K562 (cell line): ENCODE measurements around the gene SAPCD1. TPM values are rescaled to one million over a fixed set of nuclear protein-coding genes. Genes with fewer than 3 reads are reported as not detected.

Experiments
- CBX1 ChIP-seq: sonication (generic); IDR thresholded peaks from 2 replicates; pipeline ENCODE4 v1.6.1; 2016; ENCODE audit warnings: antibody characterized with exemption, low read depth, mild to moderate bottlenecking
- CHD7 ChIP-seq: fragments of 200-600 bp; sonication (generic); IDR thresholded peaks from one replicate; pipeline ENCODE4 v1.6.1; 2012; ENCODE audit warnings: mild to moderate bottlenecking, low read depth, low read length, inconsistent platforms
- CREB3L1 ChIP-seq: fragments of 450-650 bp; IDR thresholded peaks from 2 replicates; pipeline ENCODE4 v1.6.1; 2014; ENCODE audit warnings: low read depth, mild to moderate bottlenecking, moderate library complexity, borderline replicate concordance
- DIDO1 ChIP-seq: fragments of 450-650 bp; IDR thresholded peaks from 2 replicates; pipeline ENCODE4 v1.6.1; 2016; ENCODE audit warnings: low read depth, missing biosample characterization, missing genetic modification characterization
- FOXP1 ChIP-seq: sonication (generic); formaldehyde crosslinking; IDR thresholded peaks from 2 replicates; pipeline ENCODE4 v1.8.0; 2022; ENCODE audit warnings: mild to moderate bottlenecking, missing genetic modification reagents
- SMARCA5 ChIP-seq: fragments of 450-650 bp; IDR thresholded peaks from 2 replicates; pipeline ENCODE4 v1.6.1; 2016
- YY1 ChIP-seq, 3 experiments: IDR thresholded peaks; 2 replicates each; pipeline ENCODE4 v1.6.1; 2011; ENCODE audit warnings: low read length in 2 of 3, mild to moderate bottlenecking in 2 of 3, moderate library complexity in 2 of 3, borderline replicate concordance in 1 of 3, control low read depth in 1 of 3, low read depth in 1 of 3; ENCODE audit not compliant: insufficient read depth in 3 of 3, insufficient replicate concordance in 2 of 3, control insufficient read depth in 1 of 3, insufficient read length in 1 of 3; ENCODE audit errors: extremely low read depth in 1 of 3
- ZBED1 ChIP-seq: IDR thresholded peaks from 2 replicates; pipeline ENCODE4 v1.6.1; 2014
- ZFP36 ChIP-seq: fragments of 150-350 bp; IDR thresholded peaks from 2 replicates; pipeline ENCODE4 v1.6.1; 2018; ENCODE audit warnings: low read length, low read depth; ENCODE audit not compliant: partially characterized antibody
- ZNF431 ChIP-seq: sonication (generic); formaldehyde crosslinking; IDR thresholded peaks from 2 replicates; pipeline ENCODE4 v1.8.0; 2022; ENCODE audit warnings: mild to moderate bottlenecking, missing genetic modification reagents
- ZNF696 ChIP-seq: fragments of 250-450 bp; sonication (Bioruptor Pico); conservative IDR thresholded peaks from 2 replicates; pipeline ENCODE4 v1.4.0; 2020; ENCODE audit warnings: mild to moderate bottlenecking, moderate library complexity
- polyA plus RNA-seq, 8 experiments: library from polyadenylated mRNA; depleted of rRNA in 4 of 8; stranded (reverse) in 5 of 8; unstranded in 3 of 8; fragments of >200 nt; fragmentation: Nextera tagmentation in 2 of 8; fragmentation: Illumina TruSeq in 1 of 8; extraction: Ambion mirVana in 2 of 8; extraction: Trizol in 1 of 8; gene quantifications; 2 replicates each; pipeline versions ENCODE4 v1.2.1 to v1.2.3, GENCODE V29; 2011 to 2014; ENCODE audit warnings: inconsistent platforms in 1 of 8, missing spikeins in 1 of 8
- total RNA-seq, 7 experiments: library from RNA; depleted of rRNA in 6 of 7; stranded (reverse); fragments of >200 nt in 6 of 7; fragmentation: Illumina TruSeq in 2 of 7; extraction: Trizol in 2 of 7; gene quantifications; 2 replicates each; pipeline versions ENCODE4 v1.2.1 to v1.2.3, GENCODE V29; 2011 to 2021; ENCODE audit warnings: low replicate concordance in 1 of 7
- TF ChIP-seq, protein P1 (sequence below): fragments of 450-650 bp; IDR thresholded peaks from 2 replicates; pipeline ENCODE4 v1.6.1; 2018; ENCODE audit warnings: mild to moderate bottlenecking, low read depth; ENCODE audit not compliant: partially characterized antibody

SAPCD1 gene
- total and polyA plus RNA-seq, 9 of the 15 experiments (the other 6 are each of a cell fraction or from before 2014, with no cell fraction given): 2.6 to 30.2 (median 7.4) TPM

GRCh38 chr6:31769684-31770371 is 7.4 kb downstream of the SAPCD1 start (continued):
- peak; percentile 19 for TF ChIP-seq CHD7
- no peak for TF ChIP-seq ZNF696 (CRISPR knock-in tag)
- no peak for TF ChIP-seq CBX1
- peak; percentile 55 for TF ChIP-seq ZFP36
- TF ChIP-seq CREB3L1: no peak
- TF ChIP-seq, protein P1, sequence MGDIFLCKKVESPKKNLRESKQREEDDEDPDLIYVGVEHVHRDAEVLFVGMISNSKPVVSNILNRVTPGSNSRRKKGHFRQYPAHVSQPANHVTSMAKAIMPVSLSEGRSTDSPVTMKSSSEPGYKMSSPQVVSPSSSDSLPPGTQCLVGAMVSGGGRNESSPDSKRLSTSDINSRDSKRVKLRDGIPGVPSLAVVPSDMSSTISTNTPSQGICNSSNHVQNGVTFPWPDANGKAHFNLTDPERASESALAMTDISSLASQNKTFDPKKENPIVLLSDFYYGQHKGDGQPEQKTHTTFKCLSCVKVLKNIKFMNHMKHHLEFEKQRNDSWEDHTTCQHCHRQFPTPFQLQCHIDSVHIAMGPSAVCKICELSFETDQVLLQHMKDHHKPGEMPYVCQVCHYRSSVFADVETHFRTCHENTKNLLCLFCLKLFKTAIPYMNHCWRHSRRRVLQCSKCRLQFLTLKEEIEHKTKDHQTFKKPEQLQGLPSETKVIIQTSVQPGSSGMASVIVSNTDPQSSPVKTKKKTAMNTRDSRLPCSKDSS: peak; percentile 57
- peak; percentile 91 for TF ChIP-seq SMARCA5
- TF ChIP-seq ZBED1: no peak
- TF ChIP-seq ZNF431 (CRISPR knock-in tag): no peak
- no peak for TF ChIP-seq FOXP1 (CRISPR knock-in tag)
- 0 out of 2 replicates have a peak, but pooled peaks have one; percentile 14 for TF ChIP-seq DIDO1 (tag)
- peak in 2 of 3 experiments; percentile 61 to 77 for TF ChIP-seq YY1 (IDR thresholded peaks at IDR 0.05; ENCODE audit: borderline replicate concordance in 1 of 3, control insufficient read depth in 1 of 3, extremely low read depth in 1 of 3, insufficient read depth in 3 of 3, insufficient read length in 1 of 3, insufficient replicate concordance in 2 of 3, low read depth in 1 of 3, low read length in 2 of 3)
